IPS-NIHi7 (cell line): ENCODE measurements around the gene RIMBP2.

Experiments
- DNase-seq: peaks from one replicate; pipeline ENCODE4 v3.0.0; 2012; ENCODE audit warnings: mixed read lengths; ENCODE audit errors: extremely low spot score

The RIMBP2 gene

DNA sequence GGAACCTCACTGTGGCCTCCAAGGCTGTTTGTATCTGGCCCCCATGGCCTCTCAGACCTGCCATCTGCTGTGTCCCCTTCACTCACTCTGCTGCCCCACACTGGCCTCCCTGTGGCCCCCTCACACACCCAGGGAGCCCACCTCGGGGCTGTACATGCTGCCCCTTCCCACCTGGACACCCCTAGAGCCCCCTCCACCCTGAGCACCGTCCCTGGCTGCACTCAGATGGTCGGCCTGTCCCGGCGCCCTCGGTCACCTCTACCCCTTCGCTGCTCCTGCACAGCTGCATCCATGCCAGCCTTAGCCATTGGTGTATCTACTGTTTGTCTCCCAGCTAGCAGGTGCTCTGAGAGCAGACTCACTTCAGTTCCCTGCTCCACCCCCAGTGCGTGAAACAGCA lies 144.4 kb downstream of the RIMBP2 start:
- DNase-seq, result no peak

DNA sequence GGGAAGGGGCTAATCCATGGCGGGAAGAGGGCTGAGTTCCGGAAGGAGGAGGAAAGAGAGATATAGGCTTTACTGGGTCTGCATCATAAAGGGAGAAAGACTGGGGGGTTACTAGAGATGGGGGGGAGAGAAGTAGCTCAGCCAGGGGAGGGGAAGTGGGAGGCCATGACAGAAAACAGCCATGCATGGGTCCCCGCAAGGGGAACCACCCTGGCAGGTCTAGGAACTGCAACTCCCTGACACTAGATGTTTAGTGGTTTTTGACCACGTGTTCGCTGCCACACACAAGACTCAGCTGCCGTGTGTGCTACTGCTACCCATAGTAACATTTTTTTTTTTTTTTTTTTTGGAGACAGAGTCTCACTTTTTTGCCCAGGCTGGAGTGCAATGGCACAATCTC lies 145.0 kb downstream of the RIMBP2 start:
- DNase-seq, result no peak

DNA sequence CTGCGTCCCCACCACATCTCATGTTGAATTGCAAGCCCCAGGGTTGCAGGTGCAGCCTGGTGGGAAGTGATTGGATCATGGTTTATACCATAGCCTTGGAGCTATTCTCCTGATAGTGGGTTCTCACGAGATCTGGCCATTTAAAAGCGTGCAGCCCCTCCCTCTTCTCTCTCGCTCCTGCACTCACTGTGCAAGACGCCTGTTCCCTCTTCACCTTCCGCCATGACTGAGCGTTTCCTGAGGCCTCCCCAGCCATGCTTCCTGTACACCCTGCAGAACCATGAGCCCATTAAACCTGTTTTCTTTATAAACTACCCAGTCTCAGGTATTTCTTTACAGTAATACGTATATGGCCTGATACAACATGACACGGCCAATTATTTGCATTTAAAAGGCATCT lies 146.6 kb downstream of the RIMBP2 start:
- no peak for DNase-seq

DNA sequence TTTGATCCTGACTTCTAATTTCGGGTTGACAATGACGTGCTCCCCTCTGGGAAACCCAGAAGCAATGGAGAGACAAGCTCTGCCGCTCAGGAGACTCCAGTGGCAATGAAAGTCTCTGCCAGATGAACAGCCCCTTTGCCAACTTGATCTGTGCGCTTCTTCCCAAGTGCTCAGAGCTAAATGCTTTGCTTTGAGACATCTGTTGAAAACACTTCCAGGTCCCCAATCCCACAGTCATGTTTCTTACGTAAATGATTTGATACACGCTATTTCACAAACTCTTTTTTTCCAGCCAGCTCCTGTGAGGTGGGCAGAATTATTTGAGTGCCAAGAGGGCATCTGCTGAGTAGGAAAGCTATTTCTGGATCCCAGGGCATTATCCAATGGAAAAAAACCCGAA lies 147.6 kb downstream of the RIMBP2 start:
- DNase-seq, result no peak

DNA sequence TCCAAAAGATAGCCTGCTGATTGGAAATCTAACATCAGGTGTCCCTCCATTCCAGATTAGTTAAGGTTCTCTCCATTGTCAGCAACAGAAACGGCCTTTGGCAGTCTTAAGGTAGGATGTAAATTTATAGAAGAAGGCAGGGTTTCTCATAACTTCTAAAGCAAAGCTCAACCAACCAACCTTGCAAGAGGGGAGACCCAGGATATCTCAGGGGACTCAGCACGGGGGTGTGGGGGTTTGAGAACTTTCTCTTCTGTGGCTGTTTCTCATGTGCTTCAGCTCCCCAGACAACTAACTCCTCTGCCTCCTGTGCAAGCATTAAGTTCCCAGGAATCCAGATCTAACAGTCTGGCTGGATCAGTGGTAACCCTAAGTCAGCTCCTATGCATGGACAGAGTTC lies 148.1 kb downstream of the RIMBP2 start:
- no peak for DNase-seq

DNA sequence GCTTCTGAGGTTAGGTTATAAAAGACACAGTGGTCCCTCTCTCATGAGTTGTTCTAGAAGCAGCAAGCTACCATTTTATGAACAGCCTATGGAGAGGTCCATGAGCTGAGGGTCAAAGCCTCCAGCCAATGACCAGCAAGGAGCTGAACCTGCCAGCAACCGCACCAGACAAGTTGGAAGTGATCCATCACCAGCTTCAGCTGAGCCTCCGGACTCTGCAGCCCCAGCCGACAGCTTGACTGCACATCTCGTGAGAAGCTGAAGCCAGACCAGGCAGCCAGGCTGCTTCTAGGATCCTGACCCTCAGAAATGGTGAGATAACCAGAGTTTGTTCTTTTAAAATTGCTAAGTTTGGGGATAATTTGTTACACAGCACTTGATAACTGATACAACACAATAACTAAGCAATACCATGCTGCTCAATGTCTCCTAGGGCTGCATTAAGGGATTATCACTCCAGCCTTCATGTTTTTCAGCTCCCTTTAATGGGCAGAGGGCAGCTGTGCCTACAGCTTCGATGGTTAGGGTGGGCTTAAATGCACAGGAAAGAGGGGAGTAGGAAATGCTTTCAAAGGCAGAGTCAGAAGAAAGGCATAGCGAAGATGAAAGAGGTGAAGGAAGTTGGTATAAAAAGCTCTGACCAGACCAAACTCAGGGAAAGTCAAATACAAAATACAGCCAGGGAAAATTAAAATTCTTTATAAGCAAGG lies 149.5 kb downstream of the RIMBP2 start:
- DNase-seq, result no peak

DNA sequence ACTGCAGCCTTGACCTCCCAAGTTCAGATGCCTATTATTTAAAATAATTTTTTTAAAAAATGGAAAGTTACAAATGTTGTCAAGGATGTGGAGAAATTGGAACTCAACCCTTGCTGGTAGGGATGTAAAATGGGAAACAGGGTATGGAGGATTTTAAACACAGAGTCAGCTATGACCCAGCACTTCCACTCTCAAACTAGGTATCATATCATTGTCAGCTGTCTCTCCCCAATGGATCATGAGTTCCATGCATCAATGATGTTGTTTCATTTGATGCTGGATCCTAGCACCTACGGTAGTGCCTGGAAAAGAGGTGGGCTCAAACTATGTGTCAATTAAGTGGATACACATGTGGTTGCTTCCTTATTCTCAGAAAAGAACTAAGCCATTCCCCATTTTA lies 150.9 kb downstream of the RIMBP2 start:
- no peak for DNase-seq

DNA sequence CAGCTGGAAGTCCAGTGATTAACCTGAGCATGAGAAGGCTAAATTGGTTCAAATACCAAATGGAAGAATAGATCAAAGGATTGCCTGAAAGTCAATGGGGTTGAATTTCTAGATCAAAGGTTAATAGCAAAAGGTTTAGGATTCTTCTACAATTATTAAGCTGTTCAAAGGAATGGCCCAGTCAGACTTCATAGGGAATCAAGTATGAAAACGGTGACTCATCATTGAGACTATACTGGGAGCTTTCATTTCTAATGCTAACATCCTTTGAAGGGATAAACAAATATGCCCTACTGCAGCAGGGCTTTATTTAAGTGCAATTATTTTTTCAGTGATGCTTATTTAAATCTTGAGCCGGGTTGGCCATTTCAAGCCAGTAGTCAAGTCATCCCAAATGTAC lies 152.8 kb downstream of the RIMBP2 start:
- no peak for DNase-seq

DNA sequence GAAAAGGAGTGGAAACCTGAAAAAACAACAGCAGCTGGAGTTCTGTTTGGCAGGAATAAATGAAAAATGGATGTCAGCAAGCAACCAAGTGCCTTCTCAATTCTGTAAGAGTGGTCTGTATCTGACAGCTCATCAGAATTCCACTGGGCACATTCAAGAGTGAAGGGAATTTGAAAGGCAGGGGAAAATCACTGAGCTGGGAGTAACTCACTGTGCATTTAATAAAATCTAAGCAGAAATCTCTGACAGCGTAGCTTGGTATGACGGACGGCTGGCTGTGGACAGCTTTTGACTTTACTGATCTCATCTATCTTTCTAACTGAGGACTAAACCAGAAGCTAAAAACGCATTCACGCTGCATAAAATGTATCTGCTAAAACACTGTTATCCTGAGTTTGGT lies 153.4 kb downstream of the RIMBP2 start:
- no peak for DNase-seq

DNA sequence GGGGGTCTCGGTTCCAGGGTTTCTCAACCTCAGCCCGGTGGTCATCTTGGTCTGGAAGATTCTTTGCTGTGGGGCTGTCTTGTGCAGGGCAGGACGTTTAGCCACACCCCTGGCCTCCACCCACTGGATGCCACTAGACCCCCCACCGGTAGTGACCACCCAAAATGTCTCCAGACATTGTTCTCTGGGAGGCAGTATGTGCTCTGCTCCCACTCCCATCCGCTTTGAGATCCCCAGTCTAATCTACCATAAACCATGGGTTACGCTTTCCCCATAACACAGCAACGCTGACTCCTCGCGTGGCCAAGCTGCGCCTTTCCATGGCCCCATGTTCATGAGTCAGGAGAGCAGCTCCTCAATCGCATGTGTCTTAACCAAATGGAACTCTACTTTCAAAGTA lies 155.8 kb downstream of the RIMBP2 start:
- no peak for DNase-seq

DNA sequence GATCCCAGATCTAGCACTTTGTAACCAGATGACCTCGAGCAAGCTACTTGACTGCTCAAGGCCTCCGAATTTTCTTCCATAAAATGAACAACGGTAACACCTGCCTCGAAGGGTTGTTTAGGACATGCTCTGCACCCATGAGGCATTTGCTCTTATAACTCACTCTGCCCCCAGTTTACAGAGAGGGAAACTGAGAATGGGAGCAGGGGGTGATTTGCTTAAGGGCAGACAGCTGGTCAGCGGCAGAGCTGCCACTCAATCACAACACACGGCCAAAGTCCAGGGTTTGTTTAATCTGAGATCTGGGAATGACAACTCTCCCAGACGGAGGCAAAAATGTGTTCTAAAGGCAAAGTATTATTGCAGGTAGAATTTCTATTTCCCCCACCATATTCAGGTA lies 156.3 kb downstream of the RIMBP2 start:
- no peak for DNase-seq

DNA sequence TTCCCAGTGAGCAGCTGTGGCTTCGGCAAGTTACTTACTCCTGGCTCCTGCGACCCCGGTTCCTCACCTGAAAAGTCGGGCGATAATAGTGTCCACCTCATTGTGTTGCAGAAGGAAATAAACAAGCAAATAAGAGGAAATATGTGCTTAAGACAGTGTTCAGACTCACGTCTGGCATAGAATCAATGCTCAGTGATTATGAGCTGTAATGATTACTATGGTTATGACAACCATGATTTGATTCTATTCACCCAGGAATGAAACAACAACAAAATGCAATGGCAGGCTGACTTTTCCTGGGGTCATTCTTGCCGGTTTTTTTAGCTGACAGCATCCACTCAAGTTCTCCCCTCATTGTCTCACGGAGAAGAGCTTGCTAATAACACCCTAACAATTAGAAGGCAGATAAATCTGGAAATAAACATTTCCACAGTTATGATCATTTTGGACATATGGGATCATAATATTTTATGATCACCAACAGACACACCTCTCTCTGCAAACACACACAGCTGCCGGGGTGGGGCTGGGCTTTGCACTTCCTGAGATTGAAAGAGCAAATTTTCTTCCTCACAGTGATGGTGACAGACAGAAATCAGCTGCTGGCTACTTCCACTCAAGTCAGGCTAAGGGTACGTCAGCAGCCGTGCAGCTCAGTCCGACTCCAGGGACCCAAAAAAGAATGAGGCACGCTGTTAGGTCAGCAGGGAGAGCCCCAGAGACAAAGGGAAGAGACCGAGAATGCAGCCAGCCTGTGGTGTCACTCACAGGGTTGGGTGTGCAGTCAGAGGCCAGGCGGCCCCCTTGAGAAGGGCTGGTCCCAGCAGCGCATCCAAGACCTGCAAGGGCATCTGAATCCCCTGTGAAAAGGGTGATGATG lies 158.0 kb downstream of the RIMBP2 start:
- no peak for DNase-seq

DNA sequence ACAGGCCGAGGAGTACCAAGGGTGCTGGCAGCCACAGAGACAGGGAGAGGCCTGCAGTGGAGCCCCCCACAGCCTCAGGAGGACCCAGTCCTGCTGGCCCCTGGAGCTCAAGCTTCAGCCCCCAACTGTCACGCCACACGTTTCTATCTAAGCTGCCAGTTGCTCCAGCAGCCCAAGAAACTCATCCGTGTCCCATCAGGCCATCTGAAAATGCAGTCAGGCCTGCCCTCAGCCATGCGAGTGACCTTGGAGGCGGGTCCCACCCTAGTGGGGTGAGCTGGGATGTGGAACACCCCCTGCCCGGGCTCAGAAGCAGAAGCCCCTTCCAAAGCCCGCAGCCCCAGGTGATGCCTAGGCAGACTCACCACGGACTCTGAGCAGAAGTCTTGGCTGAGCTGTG lies 158.9 kb downstream of the RIMBP2 start:
- no peak for DNase-seq

DNA sequence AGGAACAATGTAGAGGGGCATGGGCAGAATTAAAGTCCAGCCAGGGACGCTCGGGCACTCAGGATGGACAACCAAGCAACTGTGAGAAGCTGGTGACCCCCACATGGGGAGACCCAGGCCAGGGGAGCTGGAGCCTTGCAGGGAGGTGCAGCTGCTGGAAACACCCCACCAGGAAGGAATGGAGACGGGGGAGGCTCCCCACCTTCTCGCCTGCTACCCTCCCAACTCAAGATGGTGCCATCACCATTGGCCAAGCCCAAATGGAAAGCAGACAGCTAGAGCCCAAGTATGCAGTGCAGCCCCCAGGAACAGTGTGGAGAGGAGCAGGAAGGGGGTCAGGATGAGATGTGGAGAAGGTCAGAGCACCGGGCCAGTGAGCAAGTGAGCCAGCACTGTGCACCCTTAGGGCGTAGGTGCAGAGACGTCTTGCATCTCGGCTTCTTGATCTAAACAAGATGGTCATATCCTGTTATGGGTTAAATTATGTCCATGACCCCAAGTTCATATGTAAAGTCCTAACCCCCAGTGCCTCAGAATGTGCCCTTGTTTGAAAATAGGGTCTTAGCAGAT lies 159.5 kb downstream of the RIMBP2 start:
- DNase-seq, result no peak

DNA sequence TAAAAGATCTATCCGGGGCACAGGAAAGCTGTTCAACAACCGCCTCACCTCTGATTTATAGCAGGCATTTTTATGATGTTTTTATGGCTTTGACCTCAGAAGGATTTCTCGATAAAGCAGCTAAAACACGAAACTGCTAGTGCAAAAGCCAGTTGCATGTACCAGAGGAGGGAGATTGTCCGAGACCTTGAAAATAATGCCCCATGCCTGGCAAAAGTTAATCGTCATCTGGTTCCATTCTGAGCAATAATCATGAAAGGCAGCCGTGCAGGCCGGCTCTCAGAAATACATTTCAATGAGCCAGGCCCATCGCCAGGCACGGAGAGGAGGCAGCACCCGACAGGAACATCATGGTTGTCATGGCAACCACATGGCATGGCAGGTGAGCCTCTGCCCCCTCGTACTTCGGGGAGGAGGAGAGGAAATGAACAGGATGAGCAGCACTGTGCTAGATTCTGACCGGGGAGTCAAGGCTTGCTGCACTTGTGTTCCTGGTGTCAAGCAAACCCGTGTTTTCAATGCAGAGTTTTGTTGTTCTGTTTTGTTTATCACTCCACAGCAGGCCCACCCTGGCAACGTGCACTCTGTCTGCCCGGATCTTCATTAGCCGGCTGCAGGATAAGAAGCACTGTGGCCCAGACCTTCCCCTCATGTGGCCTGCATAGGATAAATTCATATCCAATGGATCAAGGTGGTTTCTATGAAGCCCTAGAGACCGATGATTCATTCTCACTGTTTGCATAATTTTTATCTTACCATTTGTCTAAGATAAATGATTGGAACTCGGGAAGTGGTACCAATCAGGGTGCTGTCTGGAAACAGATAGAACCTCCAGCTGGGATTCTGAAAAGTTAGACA lies 160.2 kb downstream of the RIMBP2 start:
- DNase-seq, result no peak

DNA sequence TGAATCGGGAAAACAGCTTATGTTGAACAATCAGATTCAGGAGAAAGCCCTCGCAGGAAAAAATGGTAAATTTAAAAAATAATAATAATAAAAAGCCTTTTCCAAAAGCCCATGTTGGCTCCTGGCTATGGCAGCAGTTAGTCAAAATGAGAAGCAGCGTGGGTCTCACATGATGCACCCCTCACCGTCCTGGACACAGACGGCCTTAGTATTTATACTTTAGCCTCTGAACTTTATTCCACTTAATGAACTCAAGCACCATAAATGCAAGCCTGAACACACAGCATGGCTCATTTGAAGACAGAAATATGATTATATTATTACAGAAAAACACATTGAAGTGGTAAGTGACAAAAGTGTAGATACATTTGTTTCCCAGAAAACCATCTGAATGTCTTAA lies 160.9 kb downstream of the RIMBP2 start:
- DNase-seq, result no peak

DNA sequence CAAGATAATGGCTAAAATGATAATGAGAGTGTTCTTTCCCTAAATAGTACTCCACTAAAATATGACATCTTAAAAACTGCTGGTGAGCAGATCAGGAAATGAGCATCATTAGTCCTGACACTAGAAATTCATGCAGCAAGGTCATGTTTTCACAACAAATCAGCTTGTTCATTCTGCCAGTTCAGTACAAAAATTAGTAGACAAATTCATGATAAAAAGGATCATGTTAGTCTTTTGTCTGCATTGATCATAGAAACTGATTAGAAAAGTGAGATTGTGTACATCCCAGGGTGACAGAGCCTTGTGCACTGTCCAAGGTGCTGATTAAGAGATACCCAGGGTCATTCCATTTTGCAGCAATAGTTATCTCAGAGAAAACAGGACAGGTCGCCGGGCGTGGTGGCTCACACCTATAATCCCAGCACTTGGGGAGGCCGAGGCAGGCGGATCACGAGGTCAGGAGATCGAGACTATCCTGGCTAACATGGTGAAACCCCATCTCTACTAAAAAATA lies 163.6 kb downstream of the RIMBP2 start:
- peak; percentile 61 for DNase-seq

DNA sequence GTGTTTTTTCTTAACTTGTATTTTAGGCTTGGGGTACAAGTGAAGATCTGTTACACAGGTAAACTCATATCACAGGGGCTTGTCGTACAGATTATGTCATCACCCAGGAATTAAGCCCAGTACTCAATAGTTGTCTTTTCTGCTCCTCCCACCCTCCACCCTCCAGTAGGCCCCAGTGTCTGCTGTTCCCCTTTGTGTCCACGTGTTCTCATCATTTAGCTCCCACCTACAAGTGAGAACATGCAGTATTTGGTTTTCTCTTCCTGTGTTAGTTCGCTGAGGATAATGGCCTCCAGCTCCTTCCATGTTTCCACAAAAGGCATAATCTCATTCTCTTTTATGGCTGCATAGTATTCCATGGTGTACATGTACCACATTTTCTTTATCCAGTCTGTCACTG lies 166.7 kb downstream of the RIMBP2 start:
- DNase-seq, result no peak

DNA sequence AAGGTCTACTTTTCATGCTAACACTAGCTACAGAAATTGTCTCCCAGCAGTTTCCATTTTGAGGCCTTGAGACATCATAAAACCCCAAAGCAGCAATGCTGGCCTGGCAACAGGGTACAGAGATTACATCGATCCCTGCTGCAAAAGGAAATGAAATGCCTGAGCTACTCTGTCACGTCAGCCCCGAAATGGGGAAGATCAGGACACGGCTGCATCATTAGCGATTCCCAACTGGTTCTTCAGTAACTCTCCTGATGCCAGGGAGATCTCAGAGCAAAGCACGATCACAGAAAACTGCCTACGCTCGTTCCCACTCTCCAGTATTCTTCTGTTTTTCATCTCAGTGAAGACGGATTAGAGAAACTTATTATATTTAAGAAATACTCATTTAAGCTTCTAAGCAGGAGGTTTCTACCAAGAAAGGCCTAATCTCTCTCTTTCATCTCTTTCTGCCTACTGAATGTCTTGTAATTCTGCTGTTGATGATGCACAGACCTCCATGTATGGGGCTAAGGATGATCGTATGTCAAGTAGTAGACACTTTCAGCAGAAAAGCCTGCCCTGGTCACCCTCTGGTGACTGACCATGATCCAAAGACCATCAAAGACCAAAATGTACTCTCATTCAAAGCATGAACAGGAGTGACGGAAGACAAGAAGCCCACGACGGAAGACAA lies 168.5 kb downstream of the RIMBP2 start:
- no peak for DNase-seq

DNA sequence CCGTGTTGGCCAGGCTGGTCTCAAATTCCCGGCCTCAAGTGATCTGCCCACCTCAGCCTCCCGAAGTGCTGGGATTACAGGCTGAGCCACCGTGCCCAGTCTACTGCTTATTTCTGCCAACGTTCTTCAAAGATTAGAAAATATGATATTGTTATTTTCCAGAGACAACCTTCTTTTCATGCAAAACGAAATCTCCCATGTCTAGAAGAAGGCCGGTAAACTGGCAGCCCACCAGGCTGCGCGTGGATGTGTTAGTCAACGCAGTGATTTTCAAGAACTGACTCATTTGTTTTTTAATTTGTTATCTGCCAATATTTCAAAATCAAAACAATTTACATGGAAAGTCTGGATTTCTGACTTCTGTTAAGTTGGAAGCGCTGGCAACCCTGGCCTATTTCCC lies 169.6 kb downstream of the RIMBP2 start:
- DNase-seq, result no peak

DNA sequence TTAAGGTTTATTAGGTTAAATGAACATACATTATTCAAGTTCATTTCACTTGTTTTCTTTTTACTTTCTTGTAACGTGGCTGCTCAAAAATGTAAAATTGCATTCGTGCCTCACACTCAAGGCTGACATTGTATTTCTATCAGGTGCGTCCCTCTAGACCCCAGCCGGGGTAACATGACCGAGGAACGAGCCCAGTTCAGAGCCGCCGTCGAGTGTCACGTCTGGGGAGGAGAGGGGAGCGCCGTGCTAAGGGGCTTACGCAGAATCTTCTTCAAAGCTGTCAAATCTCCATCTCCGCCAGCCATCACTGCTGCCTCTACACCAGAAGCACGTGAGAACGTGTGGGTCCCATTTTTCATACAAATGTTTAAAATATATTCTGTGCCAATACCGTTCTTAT lies 170.6 kb downstream of the RIMBP2 start:
- DNase-seq, result no peak
